ENCODE measurements around the gene TNRC6B.

Gene TNRC6B

GRCh38 chr22:40199852-40200251 lies 22.1 kb downstream of the TNRC6B start:
- WGBS = 98% methylated on average over 6 of the region's 7 CpGs
- H3K27ac ChIP-seq (ENCODE audit: low read length, poor library complexity, severe bottlenecking) = no peak overlapping the region
- peaks cover 19% of the 10 kb centered on the region for H3K79me1 ChIP-seq (replicated peaks; ENCODE audit: low read length, poor library complexity, severe bottlenecking)
- H3K4me1 ChIP-seq (ENCODE audit: control insufficient read depth, insufficient read depth, low read depth, low read length) = peaks cover 20% of the 10 kb centered on the region
- no peak overlapping the region for H3K4ac ChIP-seq (ENCODE audit: low read depth in 1 of 2, low read length in 2 of 2)
- H3K9me3 ChIP-seq (ENCODE audit: control insufficient read depth, low read length) = no peaks in the 10 kb centered on the region
- no peak overlapping the region for H2BK15ac ChIP-seq (ENCODE audit: low read depth, poor library complexity, severe bottlenecking)
- no peak overlapping the region for H3K18ac ChIP-seq (ENCODE audit: low read depth in 1 of 2, low read length in 2 of 2)
- no peak for DNase-seq
- H3K14ac ChIP-seq (ENCODE audit: low read length in 2 of 2) = no peak overlapping the region
- no peaks in the 10 kb centered on the region for H3K27me3 ChIP-seq (ENCODE audit: control insufficient read depth in 1 of 2, insufficient read depth in 1 of 2, low read length in 2 of 2)
- H3K9ac ChIP-seq (ENCODE audit: low read length) = no peak overlapping the region
- peaks cover 3 to 8% of the 10 kb centered on the region in 2 experiments for H3K36me3 ChIP-seq (ENCODE audit: control insufficient read depth in 1 of 2, insufficient read depth in 2 of 2, low read depth in 1 of 2, low read length in 2 of 2)
- no peak overlapping the region for H2BK5ac ChIP-seq (ENCODE audit: low read depth, low read length, poor library complexity, severe bottlenecking)
- no peak overlapping the region for H3K4me3 ChIP-seq (ENCODE audit: insufficient read depth in 1 of 2, low read depth in 1 of 2, low read length in 2 of 2)
- no peak overlapping the region for H2AK5ac ChIP-seq (ENCODE audit: low read length, severe bottlenecking)
- no peak overlapping the region for H3K4me2 ChIP-seq (ENCODE audit: low read length, poor library complexity, severe bottlenecking)
- H2BK12ac ChIP-seq (ENCODE audit: low read length in 2 of 2) = peak overlapping the region in 1 of 2 experiments; percentile 31
- H4K91ac ChIP-seq (ENCODE audit: low read length) = no peak overlapping the region
- H2BK120ac ChIP-seq (ENCODE audit: low read depth, low read length) = no peak overlapping the region
- H4K8ac ChIP-seq (ENCODE audit: low read length) = no peak overlapping the region
- H2AFZ ChIP-seq (ENCODE audit: low read depth, low read length) = no peak overlapping the region
- H3K23ac ChIP-seq (ENCODE audit: low read length in 2 of 2) = no peak overlapping the region

- H3K27me3 ChIP-seq (ENCODE audit: control insufficient read depth in 1 of 2, insufficient read depth in 1 of 2, low read length in 2 of 2) = no peaks in the 10 kb centered on the region
- no peak for DNase-seq
- H4K8ac ChIP-seq (ENCODE audit: low read length) = no peak overlapping the region
- H3K9ac ChIP-seq (ENCODE audit: low read length) = no peak overlapping the region
- no peak overlapping the region for H2BK5ac ChIP-seq (ENCODE audit: low read depth, low read length, poor library complexity, severe bottlenecking)
- WGBS = 95% methylated on average over 7 of the region's 7 CpGs
- no peak overlapping the region for H2BK15ac ChIP-seq (ENCODE audit: low read depth, poor library complexity, severe bottlenecking)
- H3K4me2 ChIP-seq (ENCODE audit: low read length, poor library complexity, severe bottlenecking) = no peak overlapping the region
- H3K4ac ChIP-seq (ENCODE audit: low read depth in 1 of 2, low read length in 2 of 2) = no peak overlapping the region
- peaks cover 20% of the 10 kb centered on the region for H3K4me1 ChIP-seq (ENCODE audit: control insufficient read depth, insufficient read depth, low read depth, low read length)
- H3K36me3 ChIP-seq (ENCODE audit: control insufficient read depth in 1 of 2, insufficient read depth in 2 of 2, low read depth in 1 of 2, low read length in 2 of 2) = peaks cover 3 to 8% of the 10 kb centered on the region in 2 experiments
- no peak overlapping the region for H3K23ac ChIP-seq (ENCODE audit: low read length in 2 of 2)
- no peak overlapping the region for H2AFZ ChIP-seq (ENCODE audit: low read depth, low read length)
- H2BK12ac ChIP-seq (ENCODE audit: low read length in 2 of 2) = no peak overlapping the region
- peaks cover 20% of the 10 kb centered on the region for H3K79me1 ChIP-seq (replicated peaks; ENCODE audit: low read length, poor library complexity, severe bottlenecking)
- no peak overlapping the region for H3K14ac ChIP-seq (ENCODE audit: low read length in 2 of 2)
- no peak overlapping the region for H2AK5ac ChIP-seq (ENCODE audit: low read length, severe bottlenecking)
- H3K4me3 ChIP-seq (ENCODE audit: insufficient read depth in 1 of 2, low read depth in 1 of 2, low read length in 2 of 2) = no peak overlapping the region
- no peaks in the 10 kb centered on the region for H3K9me3 ChIP-seq (ENCODE audit: control insufficient read depth, low read length)
- H3K27ac ChIP-seq (ENCODE audit: low read length, poor library complexity, severe bottlenecking) = no peak overlapping the region
- H4K91ac ChIP-seq (ENCODE audit: low read length) = no peak overlapping the region
- H2BK120ac ChIP-seq (ENCODE audit: low read depth, low read length) = no peak overlapping the region
- no peak overlapping the region for H3K18ac ChIP-seq (ENCODE audit: low read depth in 1 of 2, low read length in 2 of 2)
These were observed 23.2 kb downstream of the TNRC6B start for GRCh38 chr22:40200795-40201530.

GRCh38 chr22:40202225-40202944 lies 24.7 kb downstream of the TNRC6B start:
- Histone ChIP-seq H3K9ac (ENCODE audit: low read length) (no peak overlapping the region), H2AFZ (ENCODE audit: low read depth, low read length) (no peak overlapping the region), H2BK15ac (ENCODE audit: low read depth, poor library complexity, severe bottlenecking) (peak overlapping the region; percentile 90), H4K91ac (ENCODE audit: low read length) (no peak overlapping the region), H2BK12ac (ENCODE audit: low read length in 2 of 2) (peak overlapping the region; percentile 69 to 94), H3K79me1 (replicated peaks; ENCODE audit: low read length, poor library complexity, severe bottlenecking) (peaks cover 24% of the 10 kb centered on the region), H2BK120ac (ENCODE audit: low read depth, low read length) (no peak overlapping the region), H3K4me1 (ENCODE audit: control insufficient read depth, insufficient read depth, low read depth, low read length) (peaks cover 16% of the 10 kb centered on the region), H3K4me2 (ENCODE audit: low read length, poor library complexity, severe bottlenecking) (no peak overlapping the region), H3K18ac (ENCODE audit: low read depth in 1 of 2, low read length in 2 of 2) (peak overlapping the region; percentile 6 to 89), H3K14ac (ENCODE audit: low read length in 2 of 2) (peak overlapping the region in 1 of 2 experiments; percentile 35), H3K4ac (ENCODE audit: low read depth in 1 of 2, low read length in 2 of 2) (peak overlapping the region in 1 of 2 experiments; percentile 17), H2BK5ac (ENCODE audit: low read depth, low read length, poor library complexity, severe bottlenecking) (no peak overlapping the region), H3K36me3 (ENCODE audit: control insufficient read depth in 1 of 2, insufficient read depth in 2 of 2, low read depth in 1 of 2, low read length in 2 of 2) (peaks cover 3 to 8% of the 10 kb centered on the region in 2 experiments), H3K4me3 (ENCODE audit: insufficient read depth in 1 of 2, low read depth in 1 of 2, low read length in 2 of 2) (no peak overlapping the region), H3K9me3 (ENCODE audit: control insufficient read depth, low read length) (no peaks in the 10 kb centered on the region), H3K27me3 (ENCODE audit: control insufficient read depth in 1 of 2, insufficient read depth in 1 of 2, low read length in 2 of 2) (no peaks in the 10 kb centered on the region), H4K8ac (ENCODE audit: low read length) (no peak overlapping the region), H2AK5ac (ENCODE audit: low read length, severe bottlenecking) (no peak overlapping the region), H3K23ac (ENCODE audit: low read length in 2 of 2) (peak overlapping the region in 1 of 2 experiments; percentile 89), H3K27ac (ENCODE audit: low read length, poor library complexity, severe bottlenecking) (no peak overlapping the region)
- 62% methylated on average over 7 of the region's 9 CpGs for WGBS
- peak; percentile 52 for DNase-seq

- 27% methylated on average over 1 of the region's 5 CpGs for WGBS
- no peak overlapping the region for H3K14ac ChIP-seq (ENCODE audit: low read length in 2 of 2)
- H2BK120ac ChIP-seq (ENCODE audit: low read depth, low read length) = no peak overlapping the region
- H3K36me3 ChIP-seq (ENCODE audit: control insufficient read depth in 1 of 2, insufficient read depth in 2 of 2, low read depth in 1 of 2, low read length in 2 of 2) = peaks cover 3 to 8% of the 10 kb centered on the region in 2 experiments
- H3K4me2 ChIP-seq (ENCODE audit: low read length, poor library complexity, severe bottlenecking) = peak overlapping the region; percentile 7
- no peak overlapping the region for H2AK5ac ChIP-seq (ENCODE audit: low read length, severe bottlenecking)
- H2BK5ac ChIP-seq (ENCODE audit: low read depth, low read length, poor library complexity, severe bottlenecking) = no peak overlapping the region
- H2BK15ac ChIP-seq (ENCODE audit: low read depth, poor library complexity, severe bottlenecking) = no peak overlapping the region
- H2BK12ac ChIP-seq (ENCODE audit: low read length in 2 of 2) = peak overlapping the region in 1 of 2 experiments; percentile 61
- H3K27me3 ChIP-seq (ENCODE audit: control insufficient read depth in 1 of 2, insufficient read depth in 1 of 2, low read length in 2 of 2) = no peaks in the 10 kb centered on the region
- no peak overlapping the region for H4K91ac ChIP-seq (ENCODE audit: low read length)
- H3K4me1 ChIP-seq (ENCODE audit: control insufficient read depth, insufficient read depth, low read depth, low read length) = peaks cover 11% of the 10 kb centered on the region
- no peak overlapping the region for H2AFZ ChIP-seq (ENCODE audit: low read depth, low read length)
- H4K8ac ChIP-seq (ENCODE audit: low read length) = no peak overlapping the region
- no peak overlapping the region for H3K23ac ChIP-seq (ENCODE audit: low read length in 2 of 2)
- no peak overlapping the region for H3K4me3 ChIP-seq (ENCODE audit: insufficient read depth in 1 of 2, low read depth in 1 of 2, low read length in 2 of 2)
- H3K27ac ChIP-seq (ENCODE audit: low read length, poor library complexity, severe bottlenecking) = no peak overlapping the region
- H3K9ac ChIP-seq (ENCODE audit: low read length) = peak overlapping the region; percentile 40
- H3K79me1 ChIP-seq (replicated peaks; ENCODE audit: low read length, poor library complexity, severe bottlenecking) = peaks cover 26% of the 10 kb centered on the region
- H3K4ac ChIP-seq (ENCODE audit: low read depth in 1 of 2, low read length in 2 of 2) = no peak overlapping the region
- H3K18ac ChIP-seq (ENCODE audit: low read depth in 1 of 2, low read length in 2 of 2) = peak overlapping the region in 1 of 2 experiments; percentile 47
- DNase-seq = no peak
- no peaks in the 10 kb centered on the region for H3K9me3 ChIP-seq (ENCODE audit: control insufficient read depth, low read length)
These were observed 25.8 kb downstream of the TNRC6B start for GRCh38 chr22:40203572-40203971.

Measured in mesenchymal stem cell (in vitro differentiated cells and primary cell).